Forelimb muscle (tissue), 1 donor: ENCODE data around the gene GPR151. TPM values are rescaled to one million over a fixed set of nuclear protein-coding genes. Genes with fewer than 3 reads are reported as not detected.
"Not testable (repeated sequence)": the region's sequence is repeated elsewhere in the genome, so short reads cannot be mapped to it uniquely, and the experiment has no call there.

Experiments
- DNase-seq: peaks from one replicate; pipeline ENCODE4 v3.0.0-alpha.2; 2013; ENCODE audit warnings: low read depth
- polyA plus RNA-seq: library from polyadenylated mRNA; unstranded; fragments of 120-200 nt; gene quantifications from one replicate; pipeline ENCODE4 v1.2.1, GENCODE V29; 2013; ENCODE audit not compliant: insufficient read length

GPR151 gene
- not detected for polyA plus RNA-seq

DNA sequence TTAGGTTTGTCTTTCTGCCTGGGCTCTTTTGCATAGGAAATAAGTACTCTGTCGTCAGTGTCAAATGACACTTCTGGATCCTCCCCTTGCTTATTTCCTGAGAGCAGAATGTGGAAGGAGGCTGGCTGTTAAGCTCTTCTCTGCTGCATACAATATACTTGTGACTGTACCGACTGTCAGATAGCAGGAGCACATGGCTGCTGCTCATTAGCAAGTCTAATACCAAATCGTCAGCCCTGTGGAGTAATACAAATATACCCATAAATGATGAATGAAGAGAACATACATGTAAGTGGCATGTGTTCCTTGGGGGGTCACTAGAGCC is at the start of gene GPR151:
Gene GPR151, minus strand, starts transcription at position 40 of the 325 bp plus-strand sequence. CDS start 77 bp downstream, outside the sequence.
- no peak for DNase-seq

DNA sequence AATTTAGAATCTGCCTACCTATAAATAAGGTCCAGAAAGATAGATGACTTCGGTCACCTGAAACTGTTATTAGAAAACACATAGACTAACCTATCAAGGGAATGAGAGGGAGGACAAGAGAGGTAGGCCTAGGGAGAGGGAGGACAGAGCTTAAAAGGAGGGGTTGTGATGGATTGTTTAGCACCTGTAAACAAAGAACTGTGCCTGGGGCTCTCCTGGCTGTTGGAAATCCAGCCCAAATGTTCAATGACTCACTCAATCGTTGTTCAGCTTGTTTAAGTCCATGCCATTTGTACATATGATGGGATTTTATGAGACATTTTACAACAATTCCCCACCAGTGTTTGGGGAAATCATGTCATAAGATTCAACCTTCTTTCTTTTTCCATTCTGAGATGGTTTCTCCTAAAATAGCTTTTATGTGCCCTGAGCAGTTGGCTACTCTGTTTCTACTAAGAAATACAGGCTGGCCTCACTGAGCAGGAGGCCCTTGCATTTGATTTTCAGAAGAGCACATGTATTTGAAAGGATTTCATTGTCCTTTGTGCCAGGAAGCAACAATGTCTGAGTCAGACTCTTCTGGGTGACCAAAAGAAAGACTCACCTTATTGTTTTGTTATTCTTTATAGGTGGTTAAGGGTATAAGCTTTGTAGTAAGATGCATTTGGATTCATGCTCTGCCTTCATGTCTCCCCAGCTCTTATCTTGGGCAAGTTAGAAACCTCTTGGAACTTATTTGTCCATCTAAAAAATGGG is 48.2 kb upstream of the GPR151 start:
- no peak for DNase-seq

DNA sequence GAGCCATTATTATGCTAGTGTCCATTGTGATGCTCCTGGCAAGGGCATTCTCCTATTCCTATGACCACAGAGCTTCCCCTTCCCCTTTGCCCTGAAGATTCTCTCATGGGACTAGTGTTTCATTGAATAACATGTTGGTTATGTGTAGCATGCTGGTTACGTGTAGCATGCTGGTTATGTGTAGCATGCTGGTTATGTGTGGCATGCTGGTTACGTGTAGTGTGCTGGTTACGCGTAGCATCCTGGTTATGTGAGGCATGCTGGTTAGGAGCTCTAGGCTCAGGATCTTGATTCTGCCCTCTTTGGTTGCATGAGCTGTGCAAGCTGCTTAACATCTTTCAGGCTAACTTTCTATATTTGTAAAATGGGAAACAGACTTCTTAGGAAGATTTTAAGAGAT is 46.5 kb upstream of the GPR151 start:
- DNase-seq: no peak

DNA sequence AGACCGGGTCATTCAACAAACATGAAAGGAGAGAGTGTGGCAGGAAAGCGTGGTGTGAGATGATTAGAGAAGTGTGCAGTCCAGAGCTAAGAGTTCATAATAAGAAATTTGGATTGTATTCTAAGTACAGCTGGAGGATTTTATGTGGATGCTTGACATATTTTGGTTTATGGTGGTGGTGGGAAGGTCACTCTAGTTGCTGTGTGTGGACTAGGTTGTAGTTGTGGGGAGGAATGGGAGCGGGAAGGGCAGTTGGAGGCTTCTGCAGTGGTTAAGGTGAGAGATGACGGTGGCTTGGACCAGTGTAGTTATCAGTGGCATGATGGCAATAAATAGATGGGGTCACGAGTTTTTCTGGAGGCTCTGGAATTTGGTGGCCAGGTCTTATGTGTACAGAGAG is 45.7 kb upstream of the GPR151 start:
- no peak for DNase-seq

DNA sequence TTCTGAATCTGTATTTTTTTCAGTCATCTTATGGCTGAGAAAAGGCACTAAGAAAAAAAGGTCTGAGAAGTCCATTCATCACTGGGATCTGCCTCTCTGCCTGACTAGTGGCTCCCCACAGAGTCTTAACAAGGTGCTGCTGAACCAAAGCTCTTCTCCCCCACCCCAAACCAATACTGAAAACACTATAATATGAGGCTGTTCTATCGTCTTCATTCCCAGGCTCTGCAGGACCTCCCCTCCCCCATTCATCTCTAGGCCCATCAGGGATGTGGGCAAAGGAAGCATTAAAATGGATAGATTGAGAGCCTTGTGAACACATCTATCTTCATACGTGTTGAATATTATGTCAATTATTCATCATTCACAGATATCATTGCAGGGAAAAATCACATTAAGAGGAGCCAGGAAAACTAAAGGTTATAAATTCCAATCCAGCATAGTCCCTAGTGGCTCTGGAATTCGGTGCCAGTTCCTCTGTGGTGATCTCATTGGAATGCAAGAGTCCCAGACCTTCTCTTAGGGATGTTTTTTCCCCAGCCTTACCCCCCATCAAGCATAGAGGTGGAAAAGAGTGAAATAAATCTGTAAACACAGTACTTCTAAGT is 44.3 kb upstream of the GPR151 start:
- DNase-seq: no peak

DNA sequence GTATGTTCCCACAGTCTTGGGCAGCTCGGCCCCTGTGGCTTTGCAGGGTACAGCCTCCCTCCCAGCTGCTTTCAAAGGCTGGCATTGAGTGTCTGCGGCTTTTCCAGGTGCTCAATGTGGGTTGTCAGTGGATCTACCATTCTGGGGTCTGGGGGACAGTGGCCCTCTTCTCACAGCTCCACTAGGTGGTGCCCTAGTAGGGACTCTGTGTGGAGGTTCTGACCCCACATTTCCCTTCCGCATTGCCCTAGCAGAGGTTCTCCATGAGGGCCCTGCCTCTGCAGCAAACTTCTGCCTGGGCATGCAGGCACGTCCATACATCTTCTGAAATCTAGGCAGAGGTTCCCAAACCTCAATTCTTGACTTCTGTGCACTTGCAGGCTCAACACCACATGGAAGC is 40.9 kb upstream of the GPR151 start:
- not testable (repeated sequence) for DNase-seq

DNA sequence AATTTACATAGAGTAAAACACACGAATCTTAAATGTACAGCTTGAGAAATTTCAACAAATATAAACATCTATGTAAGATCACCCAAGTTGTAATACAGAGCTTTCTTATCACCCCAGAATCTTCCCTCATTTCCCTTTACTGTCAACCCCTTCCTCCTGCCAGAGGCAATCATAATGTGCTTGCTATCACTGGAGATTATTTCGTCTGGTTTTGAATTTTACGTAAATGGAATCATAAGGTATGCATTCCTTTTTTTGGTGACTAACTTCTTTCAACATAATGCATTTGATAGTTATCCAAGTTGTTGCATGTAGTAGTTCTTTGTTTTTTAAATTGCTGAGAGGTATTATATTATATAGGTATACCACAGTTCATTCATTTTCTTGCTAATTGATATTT is 37.5 kb upstream of the GPR151 start:
- DNase-seq: no peak

DNA sequence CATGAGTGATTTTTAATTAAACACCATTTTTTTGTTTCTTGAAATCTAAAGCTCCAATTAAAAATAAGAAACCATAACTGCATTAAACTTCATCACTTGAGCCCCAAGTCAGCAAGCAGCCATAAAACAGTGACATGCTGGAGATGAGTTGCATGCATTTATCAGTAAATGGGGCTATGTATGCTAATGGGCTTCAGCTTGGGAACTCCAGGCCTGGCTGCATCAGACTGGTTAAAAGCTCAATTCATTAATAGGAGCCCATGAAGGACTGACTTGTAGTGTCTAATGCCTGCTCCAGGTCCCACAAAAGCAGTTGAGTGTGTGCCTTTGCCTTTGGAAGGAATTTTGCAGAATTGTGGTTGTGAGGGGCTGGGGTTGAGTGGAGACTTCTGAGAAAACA is 33.6 kb upstream of the GPR151 start:
- DNase-seq: no peak

DNA sequence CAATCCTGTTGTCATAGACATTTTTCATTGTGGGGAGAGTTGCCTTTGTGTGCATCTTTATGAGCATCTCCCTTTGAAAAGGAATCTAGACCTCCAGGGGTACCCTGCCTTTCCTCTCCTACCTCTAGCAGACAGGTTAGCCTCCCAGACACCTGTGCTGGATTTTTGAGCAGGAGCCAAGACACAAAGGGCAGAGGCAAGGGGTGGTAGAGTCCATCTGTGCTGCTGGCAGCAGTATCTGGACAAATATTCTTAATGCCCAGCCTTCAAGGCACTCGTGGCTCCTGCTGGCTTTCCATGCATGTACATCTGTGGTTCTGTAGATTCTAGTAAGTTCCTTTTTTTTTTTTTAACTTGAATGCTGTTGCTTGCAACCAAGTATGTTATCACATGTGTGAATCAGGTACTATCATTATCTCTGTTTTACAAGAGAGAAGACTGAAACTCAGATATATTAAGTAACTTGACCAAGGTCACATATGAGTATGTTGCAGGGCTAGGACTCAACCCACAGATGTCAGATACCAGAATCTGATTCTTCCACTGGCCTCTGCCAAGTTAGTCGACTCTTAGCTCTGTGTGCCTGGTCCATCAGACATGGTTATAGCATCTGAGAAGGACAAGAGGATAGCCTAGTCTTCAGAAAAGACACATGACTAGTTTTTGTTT is 32.9 kb upstream of the GPR151 start:
- DNase-seq: no peak

DNA sequence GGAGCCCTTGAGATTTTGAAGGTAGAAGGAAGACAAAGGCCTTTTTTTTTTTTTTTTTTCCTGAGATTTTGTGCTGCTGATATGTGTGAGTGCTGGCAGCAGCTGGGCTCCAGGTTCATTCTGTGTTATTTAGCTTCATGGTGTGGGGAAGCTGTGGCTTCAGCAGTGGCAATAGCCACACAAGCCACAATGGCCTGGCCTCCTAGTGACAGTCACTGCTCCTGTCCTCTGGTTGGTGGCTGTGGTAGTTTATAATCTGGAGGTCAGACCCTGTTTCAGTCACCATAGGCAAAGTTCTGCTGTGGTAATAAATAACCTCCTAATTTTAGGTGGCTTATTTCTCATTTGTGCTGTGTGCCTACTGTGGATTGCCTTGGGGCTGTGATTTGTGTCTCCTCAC is 28.2 kb upstream of the GPR151 start:
- no peak for DNase-seq

DNA sequence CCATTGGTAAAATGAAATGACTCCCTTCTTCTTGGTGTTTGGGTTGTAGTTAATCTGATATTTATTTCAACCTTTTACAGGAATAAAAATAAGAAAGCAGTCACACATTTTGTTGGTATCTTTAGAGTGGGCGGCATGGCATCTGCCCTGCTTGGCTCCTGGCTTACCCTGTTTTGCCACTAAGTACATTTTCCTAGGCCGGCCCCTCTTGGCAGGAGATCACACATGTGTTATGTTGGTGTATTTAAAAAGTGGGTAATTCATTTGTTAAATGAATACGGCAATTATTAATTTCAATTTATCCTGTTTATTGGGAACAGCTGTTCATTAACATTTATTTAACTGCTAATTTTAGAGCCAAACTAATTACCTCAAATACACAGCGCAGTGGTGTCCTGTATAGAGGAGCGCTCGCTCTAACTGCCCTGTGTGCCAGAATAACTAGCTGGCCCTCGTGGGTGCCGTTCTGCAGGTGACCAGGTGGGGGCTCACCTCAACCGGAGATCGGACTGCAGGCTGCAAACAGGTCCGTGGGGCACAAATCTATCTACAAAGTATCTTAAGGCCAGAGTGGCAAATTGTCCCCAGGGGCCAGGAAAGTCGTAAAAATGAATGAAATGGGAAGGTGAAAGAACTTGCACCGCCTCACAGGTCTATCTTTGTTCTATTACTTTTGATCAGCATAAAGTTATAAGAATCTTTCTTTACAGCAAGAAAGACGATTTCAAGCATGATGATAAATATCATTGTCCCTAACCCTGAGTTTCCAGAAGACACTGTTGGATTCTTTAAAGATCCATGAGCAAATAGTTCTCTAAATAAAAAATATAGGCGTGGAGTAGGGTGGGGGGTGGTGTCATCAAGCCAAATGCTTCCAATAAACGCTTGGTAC is 26.2 kb upstream of the GPR151 start:
- DNase-seq: no peak

DNA sequence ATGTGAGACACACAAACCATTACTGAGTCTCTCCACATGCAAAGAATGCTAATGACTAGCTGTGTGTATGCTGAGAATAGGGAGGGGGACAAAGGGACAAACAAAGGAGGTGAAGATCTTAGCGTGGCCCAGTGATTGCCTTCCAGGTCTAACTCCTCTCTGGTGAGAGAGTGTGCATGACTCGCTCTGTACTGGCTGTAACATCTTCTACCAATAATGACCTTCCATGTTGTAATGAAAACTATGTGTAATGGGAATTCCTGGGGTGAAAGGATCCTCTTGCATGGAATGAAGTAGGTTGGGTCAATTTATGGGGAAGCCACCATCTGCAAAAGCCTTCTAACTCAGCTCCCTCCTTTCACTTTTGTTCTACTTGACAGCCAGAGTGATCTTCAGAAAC is 24.4 kb upstream of the GPR151 start:
- no peak for DNase-seq

DNA sequence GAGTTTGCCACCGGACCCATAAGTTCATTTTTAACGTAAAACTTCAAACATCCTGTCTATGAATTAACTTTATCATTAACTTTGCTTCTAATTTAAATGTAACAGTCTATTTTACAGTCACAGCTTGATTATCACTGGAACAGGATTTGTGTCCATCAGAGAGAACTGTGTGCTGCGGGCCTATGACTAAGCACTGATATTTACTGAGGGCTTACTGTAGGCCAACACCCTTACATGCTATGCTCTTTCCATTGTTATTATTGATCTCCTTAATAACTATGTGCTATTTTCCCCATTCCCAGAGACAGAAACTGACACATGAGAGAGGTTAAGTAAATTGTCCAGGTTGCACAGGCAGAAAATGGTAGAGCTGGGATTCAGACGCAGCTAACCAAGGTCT is 24.0 kb upstream of the GPR151 start:
- DNase-seq: no peak

DNA sequence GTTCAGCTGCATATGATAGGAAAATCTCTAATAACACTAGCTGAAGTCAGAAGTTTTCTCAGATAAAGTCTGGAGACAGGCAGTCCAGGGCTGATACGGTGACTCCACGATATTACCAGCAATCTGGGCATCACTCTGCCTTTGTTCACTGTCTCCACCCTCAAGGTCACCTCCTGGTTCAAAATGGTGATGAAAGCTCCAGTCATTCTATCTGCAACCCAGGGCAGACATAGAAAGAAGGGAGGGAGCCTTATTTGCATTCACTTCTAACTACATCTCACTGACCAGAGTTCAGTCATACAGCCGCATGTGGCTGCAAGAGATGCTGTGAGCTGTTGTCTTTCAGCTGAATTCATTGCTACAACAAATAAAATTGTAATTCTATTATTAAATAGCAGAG is 22.4 kb upstream of the GPR151 start:
- no peak for DNase-seq

DNA sequence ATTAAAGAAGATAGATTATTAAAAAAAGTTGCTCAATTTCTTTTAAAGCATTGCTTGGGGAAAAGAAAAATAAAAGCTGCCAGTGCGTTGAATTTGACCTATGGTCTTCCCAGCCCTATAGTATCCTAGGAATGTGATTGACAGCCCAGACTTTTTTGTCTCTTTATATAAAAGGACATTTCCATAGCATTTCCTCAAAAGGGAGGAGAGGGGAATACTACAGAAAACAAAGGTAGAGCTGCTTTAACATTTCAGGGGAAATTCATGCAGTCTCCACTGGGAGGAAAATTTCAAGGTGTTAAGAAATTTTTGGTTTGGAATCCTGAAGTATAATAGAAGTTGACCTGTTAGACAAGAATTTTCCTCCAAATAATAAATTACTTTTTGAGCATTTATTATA is 17.9 kb upstream of the GPR151 start:
- no peak for DNase-seq

DNA sequence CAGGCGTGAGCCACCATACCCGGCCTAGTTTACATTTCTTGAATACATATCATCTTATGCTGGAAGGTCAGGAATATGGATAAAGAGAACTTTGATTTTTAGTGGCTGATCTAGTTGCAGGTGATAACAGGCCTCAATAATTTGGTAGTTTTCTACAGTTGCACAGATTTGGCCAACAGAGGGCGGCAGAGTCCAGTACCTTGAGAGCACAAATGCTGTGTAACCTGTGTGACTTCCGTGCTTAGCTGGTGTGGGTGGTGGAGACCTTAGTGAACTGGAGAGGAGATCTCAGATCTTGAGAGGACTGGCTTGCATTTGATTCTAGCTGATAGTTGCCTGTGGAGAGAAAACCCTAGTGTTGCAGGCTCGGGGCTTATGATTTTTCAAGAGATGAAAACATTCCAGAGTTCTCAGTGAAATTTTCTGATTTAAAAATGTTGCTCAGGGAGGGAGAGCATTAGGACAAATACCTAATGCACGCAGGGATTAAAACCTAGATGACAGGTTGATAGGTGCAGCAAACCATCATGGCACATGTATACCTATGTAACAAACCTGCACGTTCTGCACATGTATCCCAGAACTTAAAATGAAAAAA is 17.4 kb upstream of the GPR151 start:
- DNase-seq: peak; percentile 22

DNA sequence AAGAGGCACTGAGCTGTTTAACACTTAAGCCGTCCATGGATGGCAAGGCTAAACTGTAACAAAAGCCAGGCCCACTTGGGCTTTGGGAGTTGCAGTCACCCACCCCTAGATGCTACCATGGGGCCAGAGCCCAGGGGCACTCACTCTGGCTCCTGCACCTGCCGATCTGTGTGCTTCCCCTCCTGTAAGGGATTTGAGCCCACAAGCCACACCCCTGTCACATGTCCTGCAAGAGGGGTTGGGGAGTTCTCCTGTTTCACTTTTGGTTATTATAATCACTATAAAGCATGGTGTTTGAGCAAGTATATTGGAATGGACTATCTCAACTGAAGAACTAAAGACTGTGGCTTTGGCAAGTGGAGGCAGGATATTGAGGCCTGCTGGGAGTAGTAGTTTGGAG is 14.0 kb upstream of the GPR151 start:
- no peak for DNase-seq

DNA sequence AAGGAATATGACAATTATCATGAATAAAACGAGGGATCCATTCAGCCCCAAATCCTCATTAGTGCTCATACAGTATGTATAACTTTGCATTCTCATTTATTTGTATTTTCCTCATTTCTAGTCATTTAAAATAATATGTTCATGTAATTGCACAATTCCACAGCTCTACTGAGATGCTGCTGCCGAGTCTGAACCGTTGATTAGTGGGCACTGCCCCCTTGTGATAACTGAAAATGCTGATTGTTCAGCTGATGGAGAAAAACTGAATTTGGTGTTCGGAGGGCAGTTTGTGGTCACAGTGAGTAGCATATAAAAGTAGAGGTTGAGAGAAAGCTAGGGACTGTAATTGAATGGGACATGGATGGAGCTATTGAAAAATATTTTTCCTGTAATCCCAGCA is 12.2 kb upstream of the GPR151 start:
- DNase-seq: no peak

DNA sequence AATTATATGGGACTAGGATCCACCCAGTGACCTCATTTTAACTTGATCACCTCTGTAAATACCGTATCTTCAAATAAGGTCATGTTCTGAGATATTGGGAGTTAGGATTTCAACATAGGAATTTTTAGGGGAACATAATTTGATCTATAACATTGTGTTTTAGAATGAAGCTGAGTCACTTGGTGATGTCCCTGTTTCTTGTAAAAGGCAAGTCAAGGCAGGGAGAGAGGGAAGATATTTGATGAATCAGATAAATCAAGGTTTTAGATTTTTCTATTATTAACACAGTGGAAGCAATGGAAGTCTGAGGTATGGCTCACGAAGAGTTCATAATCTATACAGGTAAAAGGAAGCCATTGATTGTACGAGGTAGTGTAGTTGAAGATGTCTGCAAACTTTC is 11.8 kb upstream of the GPR151 start:
- DNase-seq: no peak

DNA sequence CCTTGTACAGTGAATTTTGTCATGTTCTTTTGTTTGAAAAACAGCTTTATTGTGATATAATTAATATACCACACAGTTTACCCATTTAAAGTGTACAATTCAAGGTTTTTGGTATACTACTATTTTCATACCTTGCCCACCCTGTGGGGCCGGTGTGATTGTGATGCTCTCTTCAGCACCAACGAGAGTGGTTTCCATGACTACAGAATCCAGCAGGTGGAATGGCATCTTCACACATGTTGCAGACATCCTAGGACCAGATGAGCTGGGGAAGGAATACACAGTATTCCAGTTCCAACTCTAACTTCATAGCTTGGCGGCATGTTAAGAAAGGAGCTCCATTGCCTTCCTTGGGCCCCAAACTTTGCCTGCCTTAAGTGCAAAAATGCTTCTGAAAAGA is 7.7 kb upstream of the GPR151 start:
- DNase-seq: no peak

DNA sequence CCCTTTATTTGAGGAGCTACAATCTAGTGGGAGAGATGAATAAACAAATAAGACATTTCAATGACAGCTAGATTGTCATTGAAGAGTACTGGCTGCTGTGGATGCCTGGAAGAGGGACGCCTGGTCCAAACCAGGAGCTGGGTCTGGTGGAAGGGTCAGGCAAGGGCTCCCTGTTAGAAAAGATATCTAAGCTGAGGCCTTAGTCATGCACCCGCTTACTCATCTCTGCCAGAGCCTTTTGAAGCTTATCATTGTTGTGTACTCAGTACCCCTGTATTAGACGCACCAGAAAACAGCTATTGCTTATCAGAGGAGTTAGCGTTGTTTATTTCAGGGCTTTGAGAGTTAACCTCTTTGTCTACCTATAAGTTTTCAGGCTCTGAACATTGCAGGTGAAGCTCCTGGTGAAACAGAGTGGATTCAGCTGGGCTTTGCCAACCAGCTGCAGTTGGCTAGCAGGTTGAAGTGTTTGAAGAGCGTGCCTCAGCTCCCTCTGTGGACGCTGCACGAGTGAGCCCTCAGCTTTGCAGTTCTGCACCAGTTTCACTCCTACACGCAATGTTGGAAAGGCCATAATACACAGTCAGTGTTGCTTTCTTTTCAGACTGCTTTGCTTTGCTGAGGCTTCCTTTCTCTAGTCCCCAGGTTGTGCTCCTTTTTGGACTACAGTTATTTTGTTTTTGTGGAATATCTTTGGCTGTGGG is 5.6 kb upstream of the GPR151 start:
- no peak for DNase-seq
